Neural crest cell (in vitro differentiated cells): ENCODE results near the gene SUSD2. TPM values are rescaled to one million over a fixed set of nuclear protein-coding genes. Genes with fewer than 3 reads are reported as not detected.
A peak's percentile ranks its signal among the peaks of the same experiment; 100 is the strongest.

Source experiments
- DNase-seq: peaks from one replicate; pipeline ENCODE4 v3.0.0; 2021; ENCODE audit warnings: low read depth, mixed read lengths, low spot score
- H3K27ac Mint-ChIP-seq: one replicate; pipeline ENCODE4 v1.8.0; 2021; ENCODE audit warnings: mild to moderate bottlenecking, mixed read lengths; ENCODE audit not compliant: unreplicated experiment
- H3K27me3 Mint-ChIP-seq: 2 replicates; pipeline ENCODE4 v1.8.0; 2021; ENCODE audit warnings: low read depth, mild to moderate bottlenecking, mixed read lengths
- H3K36me3 Mint-ChIP-seq: 2 replicates; pipeline ENCODE4 v1.8.0; 2021; ENCODE audit warnings: low read depth, mild to moderate bottlenecking, mixed read lengths
- H3K4me1 Mint-ChIP-seq: 2 replicates; pipeline ENCODE4 v1.8.0; 2021; ENCODE audit warnings: mixed read lengths
- H3K4me3 Mint-ChIP-seq: one replicate; pipeline ENCODE4 v1.8.0; 2021; ENCODE audit warnings: mild to moderate bottlenecking, mixed read lengths
- H3K9me3 Mint-ChIP-seq: 2 replicates; pipeline ENCODE4 v1.8.0; 2021; ENCODE audit warnings: mixed read lengths
- CTCF ChIP-seq: fragments of 200-600 bp; sonication (generic); conservative IDR thresholded peaks from 2 replicates; pipeline ENCODE4 v1.5.0; 2021; ENCODE audit warnings: antibody characterized with exemption, mild to moderate bottlenecking
- total RNA-seq: library from RNA; stranded (reverse); gene quantifications from 2 replicates; pipeline ENCODE4 v1.2.1, GENCODE V29; 2021

Gene SUSD2
- total RNA-seq, 1 donor from 2014 or later: 0.37 TPM

GRCh38 chr22:24154826-24155225 lies 26.5 kb upstream of the SUSD2 start:
- Mint-ChIP-seq H3K4me3 (peak overlapping the region; percentile 56), H3K9me3 (no peaks in the 10 kb centered on the region), H3K27me3 (peaks cover 25% of the 10 kb centered on the region), H3K4me1 (peaks cover 11% of the 10 kb centered on the region), H3K27ac (no peak overlapping the region), H3K36me3 (no peaks in the 10 kb centered on the region)
- no peak for DNase-seq
- TF ChIP-seq CTCF: no peak

GRCh38 chr22:24155627-24156140 lies 25.6 kb upstream of the SUSD2 start:
- peaks cover 11% of the 10 kb centered on the region for H3K4me1 Mint-ChIP-seq
- no peak overlapping the region for H3K27ac Mint-ChIP-seq
- no peaks in the 10 kb centered on the region for H3K36me3 Mint-ChIP-seq
- H3K9me3 Mint-ChIP-seq: no peaks in the 10 kb centered on the region
- DNase-seq: peak; percentile 22
- H3K4me3 Mint-ChIP-seq: peak overlapping the region; percentile 56
- peak; percentile 59 for TF ChIP-seq CTCF
- H3K27me3 Mint-ChIP-seq: peaks cover 25% of the 10 kb centered on the region

GRCh38 chr22:24156141-24156912 lies 25.0 kb upstream of the SUSD2 start:
- Mint-ChIP-seq H3K27ac (no peak overlapping the region), H3K4me3 (peak overlapping the region; percentile 89), H3K4me1 (peaks cover 11% of the 10 kb centered on the region), H3K9me3 (no peaks in the 10 kb centered on the region), H3K27me3 (peaks cover 25% of the 10 kb centered on the region), H3K36me3 (no peaks in the 10 kb centered on the region)
- no peak for DNase-seq
- TF ChIP-seq CTCF: no peak

- TF ChIP-seq CTCF: peak; percentile 79
- no peaks in the 10 kb centered on the region for H3K36me3 Mint-ChIP-seq
- peak; percentile 74 for DNase-seq
- H3K9me3 Mint-ChIP-seq: no peaks in the 10 kb centered on the region
- peaks cover 14% of the 10 kb centered on the region for H3K4me1 Mint-ChIP-seq
- peaks cover 25% of the 10 kb centered on the region for H3K27me3 Mint-ChIP-seq
- H3K4me3 Mint-ChIP-seq: peak overlapping the region; percentile 89
- H3K27ac Mint-ChIP-seq: no peak overlapping the region
These were observed 24.1 kb upstream of the SUSD2 start for GRCh38 chr22:24156913-24157821.

GRCh38 chr22:24157822-24158135 lies 23.5 kb upstream of the SUSD2 start:
- no peak overlapping the region for H3K27ac Mint-ChIP-seq
- H3K9me3 Mint-ChIP-seq: no peaks in the 10 kb centered on the region
- no peak overlapping the region for H3K4me3 Mint-ChIP-seq

More at GRCh38 chr22:24157822-24158135, 23.5 kb upstream of the SUSD2 start:
- H3K4me1 Mint-ChIP-seq: peaks cover 21% of the 10 kb centered on the region
- TF ChIP-seq CTCF: no peak
- DNase-seq: no peak
- peaks cover 25% of the 10 kb centered on the region for H3K27me3 Mint-ChIP-seq
- no peaks in the 10 kb centered on the region for H3K36me3 Mint-ChIP-seq
